HepG2 (cell line): Measurements from ENCODE around the gene PARP2. TPM values are rescaled to one million over a fixed set of nuclear protein-coding genes. Genes with fewer than 3 reads are reported as not detected.

Source experiments
- EEA1 ChIP-seq: sonication (generic); formaldehyde crosslinking; IDR thresholded peaks from 2 replicates; pipeline ENCODE4 v1.5.1; 2020; ENCODE audit warnings: mild to moderate bottlenecking, missing genetic modification reagents, borderline replicate concordance
- ETS1 ChIP-seq: sonication (generic); formaldehyde crosslinking; IDR thresholded peaks from 2 replicates; pipeline ENCODE4 v1.4.0; 2020; ENCODE audit warnings: missing genetic modification reagents
- NR2F1 ChIP-seq, 2 experiments: fragments of 450-650 bp in 1 of 2; formaldehyde crosslinking in 1 of 2; IDR thresholded peaks; 2 replicates each; pipeline versions ENCODE4 v1.5.0 to v1.6.1; 2016 to 2020; ENCODE audit warnings: mild to moderate bottlenecking in 1 of 2, missing compliant biosample characterization in 1 of 2, missing genetic modification reagents in 1 of 2, moderate library complexity in 1 of 2
- PATZ1 ChIP-seq: sonication (generic); formaldehyde crosslinking; IDR thresholded peaks from 2 replicates; pipeline ENCODE4 v1.4.0; 2020; ENCODE audit warnings: missing genetic modification reagents
- RERE ChIP-seq: IDR thresholded peaks from 2 replicates; pipeline ENCODE4 v1.6.1; 2016; ENCODE audit warnings: low read depth, missing genetic modification reagents, missing compliant biosample characterization
- SMC3 ChIP-seq: IDR thresholded peaks from 2 replicates; pipeline ENCODE4 v1.6.1; 2011; ENCODE audit warnings: low read length, improper control_type of control experiment
- TIGD3 ChIP-seq: sonication (generic); formaldehyde crosslinking; IDR thresholded peaks from 2 replicates; pipeline ENCODE4 v1.5.1; 2020; ENCODE audit warnings: mild to moderate bottlenecking, missing genetic modification reagents, borderline replicate concordance
- ZNF407 ChIP-seq: sonication (generic); formaldehyde crosslinking; IDR thresholded peaks from one replicate; pipeline ENCODE4 v1.5.1; 2020; ENCODE audit warnings: mild to moderate bottlenecking, missing genetic modification reagents; ENCODE audit errors: not compliant biosample characterization
- ZNF713 ChIP-seq: sonication (generic); formaldehyde crosslinking; IDR thresholded peaks from 2 replicates; pipeline ENCODE4 v1.4.0; 2020; ENCODE audit warnings: mild to moderate bottlenecking, missing genetic modification reagents
- polyA plus RNA-seq, 8 experiments: library from polyadenylated mRNA; depleted of rRNA in 3 of 8; stranded (reverse) in 7 of 8; unstranded in 1 of 8; fragments of >200 nt; fragmentation: Illumina TruSeq in 4 of 8; extraction: Trizol in 4 of 8; gene quantifications; 2 replicates each; pipeline versions ENCODE4 v1.2.1 to v1.2.3, GENCODE V29; 2011 to 2016; ENCODE audit warnings: low read depth in 4 of 8, missing spikeins in 1 of 8, mixed read lengths in 1 of 8; ENCODE audit not compliant: insufficient read depth in 1 of 8
- total RNA-seq, 5 experiments: library from RNA; depleted of rRNA; stranded (reverse); fragments of >200 nt; fragmentation: Illumina TruSeq; extraction: Trizol; gene quantifications; 2 replicates each; pipeline ENCODE4 v1.2.3, GENCODE V29; 2016; ENCODE audit warnings: low read depth in 1 of 5

The PARP2 gene
- total and polyA plus RNA-seq, 2 of the 13 experiments (the other 11 are each of a cell fraction or from before 2014, with no cell fraction given): 37.3 to 38.4 TPM

- TF ChIP-seq ZNF407 (CRISPR knock-in tag) (peak; percentile 32), ZNF713 (CRISPR knock-in tag) (no peak), ETS1 (no peak), EEA1 (no peak), NR2F1 (CRISPR knock-in tag; IDR thresholded peaks at IDR 0.05) (peak in 1 of 2 experiments; percentile 72; a peak in 1 of 4 replicates), TIGD3 (no peak), RERE (CRISPR knock-in tag) (no peak), SMC3 (no peak), PATZ1 (peak; percentile 65; the same call in 1 of the 2 replicates)
Observed at GRCh38 chr14:20376071-20376588, 32.7 kb downstream of the PARP2 start (continued).
